HG03342 (cell line): ENCODE measurements around the gene SPDYE6.
A peak's percentile ranks its signal among the peaks of the same experiment; 100 is the strongest.
"Not testable (repeated sequence)": the region's sequence is repeated elsewhere in the genome, so short reads cannot be mapped to it uniquely, and the experiment has no call there.

Source experiments
- ATAC-seq: cut with Tn5 transposase; IDR thresholded peaks from one replicate; pipeline ENCODE4 v1.9.1; 2021; ENCODE audit warnings: mild to moderate bottlenecking, moderate library complexity; ENCODE audit not compliant: unreplicated experiment

SPDYE6 gene

GRCh38 chr7:102364394-102364886 lies 8.2 kb upstream of the SPDYE6 start:
- ATAC-seq = not testable (repeated sequence)

GRCh38 chr7:102363549-102364393 lies 7.5 kb upstream of the SPDYE6 start:
- peak; percentile 98 for ATAC-seq

GRCh38 chr7:102346983-102347382 lies 9.3 kb downstream of the SPDYE6 start:
- ATAC-seq = not testable (repeated sequence)

- ATAC-seq = not testable (repeated sequence)
These were observed 15.5 kb downstream of the SPDYE6 start for GRCh38 chr7:102340599-102341368.

- not testable (repeated sequence) for ATAC-seq
These were observed 18.8 kb downstream of the SPDYE6 start for GRCh38 chr7:102337420-102337819.

GRCh38 chr7:102337002-102337401 lies 19.2 kb downstream of the SPDYE6 start:
- not testable (repeated sequence) for ATAC-seq

GRCh38 chr7:102335574-102335973 lies 20.7 kb downstream of the SPDYE6 start:
- not testable (repeated sequence) for ATAC-seq

- not testable (repeated sequence) for ATAC-seq
These were observed 25.4 kb downstream of the SPDYE6 start for GRCh38 chr7:102330666-102331460.

- not testable (repeated sequence) for ATAC-seq
These were observed 26.9 kb downstream of the SPDYE6 start for GRCh38 chr7:102329366-102329765.

- not testable (repeated sequence) for ATAC-seq
These were observed 27.4 kb downstream of the SPDYE6 start for GRCh38 chr7:102328863-102329262.

- ATAC-seq = not testable (repeated sequence)
These were observed 29.1 kb downstream of the SPDYE6 start for GRCh38 chr7:102327183-102327582.

- ATAC-seq = no peak
These were observed 29.9 kb downstream of the SPDYE6 start for GRCh38 chr7:102326157-102326889.

- not testable (repeated sequence) for ATAC-seq
These were observed 31.1 kb downstream of the SPDYE6 start for GRCh38 chr7:102325106-102325505.

GRCh38 chr7:102323914-102324195 lies 32.4 kb downstream of the SPDYE6 start:
- no peak for ATAC-seq

- ATAC-seq = no peak
These were observed 34.0 kb downstream of the SPDYE6 start for GRCh38 chr7:102322202-102322715.

- no peak for ATAC-seq
These were observed 34.7 kb downstream of the SPDYE6 start for GRCh38 chr7:102321351-102322201.

- no peak for ATAC-seq
These were observed 35.5 kb downstream of the SPDYE6 start for GRCh38 chr7:102320601-102321350.

- ATAC-seq = no peak
These were observed 36.1 kb downstream of the SPDYE6 start for GRCh38 chr7:102320181-102320580.
